Measurements from ENCODE around the gene COLEC12. TPM values are rescaled to one million over a fixed set of nuclear protein-coding genes. Genes with fewer than 3 reads are reported as not detected.
"Not testable (repeated sequence)": the region's sequence is repeated elsewhere in the genome, so short reads cannot be mapped to it uniquely, and the experiment has no call there.

COLEC12 gene
- polyA plus RNA-seq, 2 donors = 0.75 to 1.2 TPM

DNA sequence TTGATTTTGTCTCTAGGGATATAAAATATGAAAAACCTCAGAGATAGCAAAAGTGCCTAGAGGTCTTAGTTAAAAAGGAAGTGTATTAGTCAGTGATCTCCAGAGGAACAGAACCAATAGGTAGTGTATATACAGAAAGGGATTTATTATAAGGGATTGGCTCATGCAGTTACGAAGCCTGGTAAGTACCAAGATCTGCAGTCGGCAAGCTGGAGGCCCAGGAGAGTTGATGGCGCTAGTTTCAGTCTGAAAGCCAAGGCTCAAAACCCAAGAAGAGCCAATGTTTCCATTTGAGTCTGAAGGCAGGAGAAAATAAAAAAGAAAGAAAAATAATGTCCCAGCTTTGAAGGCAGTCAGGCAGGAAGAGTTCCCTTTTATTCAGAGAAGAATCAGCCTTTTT is 93.3 kb downstream of the COLEC12 start:
- WGBS, 2 donors = 91% methylated on average over 3 of the region's 3 CpGs
- Histone ChIP-seq H3K4me1 (ENCODE audit: control insufficient read depth in 2 of 2, insufficient read depth in 2 of 2, low read length in 1 of 2) (no peaks in the 10 kb centered on the region), H3K9me3 (ENCODE audit: control insufficient read depth in 2 of 2, insufficient read depth in 1 of 2, low read depth in 1 of 2, low read length in 1 of 2) (peaks cover 0 to 7% of the 10 kb centered on the region in 2 donors), H3K36me3 (ENCODE audit: control insufficient read depth in 2 of 2, insufficient read depth in 2 of 2, low read length in 1 of 2) (no peaks in the 10 kb centered on the region), H3K27me3 (ENCODE audit: control insufficient read depth in 1 of 2, insufficient read depth in 2 of 2, low read length in 2 of 2) (no peaks in the 10 kb centered on the region), H3K4me3 (ENCODE audit: low read depth in 1 of 2, low read length in 2 of 2) (no peak overlapping the region), H3K27ac (ENCODE audit: low read depth in 2 of 2, low read length in 1 of 2) (no peak overlapping the region)

DNA sequence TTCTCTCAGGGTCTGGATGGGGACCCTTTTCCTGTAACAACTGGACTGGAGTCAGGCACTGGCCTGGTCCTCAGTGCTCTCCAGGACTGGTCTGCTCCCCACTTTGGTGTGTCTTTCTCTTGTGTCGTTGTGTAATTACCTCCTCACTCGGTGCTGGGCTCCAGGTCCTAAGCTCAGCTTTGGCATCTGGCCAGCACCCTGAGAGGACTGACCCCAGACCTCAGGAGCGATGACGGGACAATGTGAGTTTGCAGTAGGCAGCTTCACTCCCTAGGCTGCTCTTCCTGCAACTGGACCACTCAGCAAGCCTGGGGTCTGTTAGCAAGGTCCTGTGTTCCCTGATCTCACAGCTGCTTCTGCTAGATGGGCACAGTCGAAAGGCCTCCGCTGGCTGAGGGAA is 93.8 kb downstream of the COLEC12 start:
- 78 to 90% methylated on average over 6 of the region's 6 CpGs for WGBS, 2 donors
- H3K9me3 ChIP-seq (ENCODE audit: control insufficient read depth in 2 of 2, insufficient read depth in 1 of 2, low read depth in 1 of 2, low read length in 1 of 2) = peaks cover 0 to 7% of the 10 kb centered on the region in 2 donors
- no peaks in the 10 kb centered on the region for H3K36me3 ChIP-seq (ENCODE audit: control insufficient read depth in 2 of 2, insufficient read depth in 2 of 2, low read length in 1 of 2)
- no peak overlapping the region for H3K4me3 ChIP-seq (ENCODE audit: low read depth in 1 of 2, low read length in 2 of 2)
- H3K4me1 ChIP-seq (ENCODE audit: control insufficient read depth in 2 of 2, insufficient read depth in 2 of 2, low read length in 1 of 2) = no peaks in the 10 kb centered on the region
- H3K27ac ChIP-seq (ENCODE audit: low read depth in 2 of 2, low read length in 1 of 2) = no peak overlapping the region
- H3K27me3 ChIP-seq (ENCODE audit: control insufficient read depth in 1 of 2, insufficient read depth in 2 of 2, low read length in 2 of 2) = no peaks in the 10 kb centered on the region

GRCh38 chr18:405006-405405 is 95.5 kb downstream of the COLEC12 start:
- not testable (repeated sequence) for H3K36me3 ChIP-seq (ENCODE audit: control insufficient read depth in 2 of 2, insufficient read depth in 2 of 2, low read length in 1 of 2); H3K27ac ChIP-seq (ENCODE audit: low read depth in 2 of 2, low read length in 1 of 2); H3K27me3 ChIP-seq (ENCODE audit: control insufficient read depth in 1 of 2, insufficient read depth in 2 of 2, low read length in 2 of 2); H3K9me3 ChIP-seq (ENCODE audit: control insufficient read depth in 2 of 2, insufficient read depth in 1 of 2, low read depth in 1 of 2, low read length in 1 of 2); H3K4me3 ChIP-seq (ENCODE audit: low read depth in 1 of 2, low read length in 2 of 2); H3K4me1 ChIP-seq (ENCODE audit: control insufficient read depth in 2 of 2, insufficient read depth in 2 of 2, low read length in 1 of 2)
- WGBS, 2 donors = 84% methylated on average over 4 of the region's 4 CpGs

GRCh38 chr18:404061-404636 is 96.4 kb downstream of the COLEC12 start:
- H3K27ac ChIP-seq (ENCODE audit: low read depth in 2 of 2, low read length in 1 of 2) = no peak overlapping the region
- H3K36me3 ChIP-seq (ENCODE audit: control insufficient read depth in 2 of 2, insufficient read depth in 2 of 2, low read length in 1 of 2) = no peaks in the 10 kb centered on the region
- peaks cover 0 to 4% of the 10 kb centered on the region in 2 donors for H3K4me1 ChIP-seq (ENCODE audit: control insufficient read depth in 2 of 2, insufficient read depth in 2 of 2, low read length in 1 of 2)
- H3K9me3 ChIP-seq (ENCODE audit: control insufficient read depth in 2 of 2, insufficient read depth in 1 of 2, low read depth in 1 of 2, low read length in 1 of 2) = peaks cover 0 to 7% of the 10 kb centered on the region in 2 donors
- 82 to 84% methylated on average over 8 of the region's 8 CpGs for WGBS, 2 donors
- H3K4me3 ChIP-seq (ENCODE audit: low read depth in 1 of 2, low read length in 2 of 2) = no peak overlapping the region
- H3K27me3 ChIP-seq (ENCODE audit: control insufficient read depth in 1 of 2, insufficient read depth in 2 of 2, low read length in 2 of 2) = no peaks in the 10 kb centered on the region

DNA sequence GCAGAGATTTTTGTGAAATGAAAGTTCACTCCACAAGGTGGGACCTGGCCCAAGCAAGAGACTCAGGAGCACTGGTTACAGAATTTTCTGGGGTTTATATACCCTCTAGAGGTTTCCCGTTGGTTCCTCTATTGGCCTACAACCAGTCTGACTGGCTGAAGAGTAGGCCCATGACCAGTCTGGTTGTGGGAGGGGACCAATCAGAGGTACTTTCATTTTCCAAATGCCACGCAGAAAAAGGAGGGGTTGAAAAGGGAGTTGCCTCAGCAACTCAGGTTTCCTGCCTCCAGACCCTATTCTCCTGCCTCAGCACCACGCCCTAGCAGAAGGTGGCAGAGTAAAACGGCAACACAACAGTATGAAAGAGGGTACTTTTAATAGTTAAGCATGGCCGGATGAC is 98.4 kb downstream of the COLEC12 start:
- H3K27me3 ChIP-seq (ENCODE audit: control insufficient read depth in 1 of 2, insufficient read depth in 2 of 2, low read length in 2 of 2) = no peaks in the 10 kb centered on the region
- H3K4me3 ChIP-seq (ENCODE audit: low read depth in 1 of 2, low read length in 2 of 2) = no peak overlapping the region
- H3K4me1 ChIP-seq (ENCODE audit: control insufficient read depth in 2 of 2, insufficient read depth in 2 of 2, low read length in 1 of 2) = peaks cover 0 to 4% of the 10 kb centered on the region in 2 donors
- H3K36me3 ChIP-seq (ENCODE audit: control insufficient read depth in 2 of 2, insufficient read depth in 2 of 2, low read length in 1 of 2) = no peaks in the 10 kb centered on the region
- peaks cover 0 to 7% of the 10 kb centered on the region in 2 donors for H3K9me3 ChIP-seq (ENCODE audit: control insufficient read depth in 2 of 2, insufficient read depth in 1 of 2, low read depth in 1 of 2, low read length in 1 of 2)
- 68 to 79% methylated on average over 5 of the region's 5 CpGs for WGBS, 2 donors
- no peak overlapping the region for H3K27ac ChIP-seq (ENCODE audit: low read depth in 2 of 2, low read length in 1 of 2)

DNA sequence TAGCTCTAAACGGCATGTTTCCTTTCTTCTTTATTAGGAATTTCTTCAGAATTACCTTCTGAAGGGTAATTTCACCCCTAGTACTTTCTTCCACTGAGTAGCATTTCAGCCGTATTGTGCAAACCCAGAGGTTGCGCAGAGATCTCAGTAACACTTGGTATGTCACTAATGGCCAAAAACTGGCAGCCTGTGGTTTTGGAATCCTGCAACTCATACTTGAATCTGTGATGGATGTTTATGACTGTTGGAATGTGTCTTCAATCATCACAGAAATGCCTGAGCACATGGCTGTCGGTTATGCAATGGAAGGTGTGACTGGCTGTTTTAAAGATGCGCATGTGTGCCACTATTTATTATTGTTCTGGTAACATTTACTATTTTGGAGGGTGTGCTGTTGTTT is 100.0 kb downstream of the COLEC12 start:
- no peaks in the 10 kb centered on the region for H3K36me3 ChIP-seq (ENCODE audit: control insufficient read depth in 2 of 2, insufficient read depth in 2 of 2, low read length in 1 of 2)
- no peak overlapping the region for H3K27ac ChIP-seq (ENCODE audit: low read depth in 2 of 2, low read length in 1 of 2)
- WGBS, 2 donors = 86% methylated on average over 5 of the region's 5 CpGs
- no peak overlapping the region for H3K4me3 ChIP-seq (ENCODE audit: low read depth in 1 of 2, low read length in 2 of 2)
- peaks cover 2 to 4% of the 10 kb centered on the region in 2 donors for H3K4me1 ChIP-seq (ENCODE audit: control insufficient read depth in 2 of 2, insufficient read depth in 2 of 2, low read length in 1 of 2)
- peaks cover 0 to 3% of the 10 kb centered on the region in 2 donors for H3K9me3 ChIP-seq (ENCODE audit: control insufficient read depth in 2 of 2, insufficient read depth in 1 of 2, low read depth in 1 of 2, low read length in 1 of 2)
- H3K27me3 ChIP-seq (ENCODE audit: control insufficient read depth in 1 of 2, insufficient read depth in 2 of 2, low read length in 2 of 2) = no peaks in the 10 kb centered on the region

- H3K4me3 ChIP-seq (ENCODE audit: low read depth in 1 of 2, low read length in 2 of 2) = no peak overlapping the region
- no peaks in the 10 kb centered on the region for H3K36me3 ChIP-seq (ENCODE audit: control insufficient read depth in 2 of 2, insufficient read depth in 2 of 2, low read length in 1 of 2)
- H3K27ac ChIP-seq (ENCODE audit: low read depth in 2 of 2, low read length in 1 of 2) = peak overlapping the region; percentile 2 to 48
- peaks cover 4 to 5% of the 10 kb centered on the region in 2 donors for H3K4me1 ChIP-seq (ENCODE audit: control insufficient read depth in 2 of 2, insufficient read depth in 2 of 2, low read length in 1 of 2)
- 47 to 56% methylated on average over 10 of the region's 10 CpGs for WGBS, 2 donors
- no peaks in the 10 kb centered on the region for H3K27me3 ChIP-seq (ENCODE audit: control insufficient read depth in 1 of 2, insufficient read depth in 2 of 2, low read length in 2 of 2)
- peaks cover 0 to 2% of the 10 kb centered on the region in 2 donors for H3K9me3 ChIP-seq (ENCODE audit: control insufficient read depth in 2 of 2, insufficient read depth in 1 of 2, low read depth in 1 of 2, low read length in 1 of 2)
Measured at GRCh38 chr18:399631-400135, 100.8 kb downstream of the COLEC12 start.

DNA sequence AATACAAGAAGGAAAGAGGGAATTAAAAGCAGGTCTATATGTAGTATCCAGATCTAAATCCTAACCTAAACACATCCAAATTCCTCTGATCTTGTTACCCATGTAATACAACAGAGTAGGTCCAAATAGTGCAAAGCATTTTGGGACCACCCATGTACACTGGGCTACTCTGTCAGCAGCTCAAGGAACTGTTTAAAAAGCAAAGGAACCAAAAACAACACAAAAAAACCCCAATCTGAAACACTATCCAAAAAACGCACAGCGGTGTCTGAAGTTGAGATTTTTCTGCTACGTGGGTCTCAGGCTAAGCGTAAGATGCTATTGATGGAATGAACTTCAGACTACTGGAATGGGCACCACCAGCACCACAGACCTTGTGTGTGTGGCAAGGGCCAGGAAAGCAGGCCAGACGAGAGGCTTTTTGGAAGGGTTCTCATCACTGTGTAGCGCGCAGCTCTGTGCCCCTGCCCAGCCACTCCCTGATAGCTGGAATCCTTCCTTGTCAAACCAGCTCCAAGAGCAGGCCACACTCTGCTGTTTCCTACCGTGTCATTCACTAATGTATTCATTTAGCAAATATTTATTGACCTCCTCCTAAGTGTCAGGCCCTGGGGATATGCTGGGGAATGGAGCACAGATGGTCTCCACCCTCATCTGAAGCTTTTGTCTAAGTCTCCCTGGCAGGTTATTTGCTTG is 101.4 kb downstream of the COLEC12 start:
- H3K27ac ChIP-seq (ENCODE audit: low read depth in 2 of 2, low read length in 1 of 2) = peak overlapping the region; percentile 2 to 48
- WGBS, 2 donors = 44 to 46% methylated on average over 8 of the region's 8 CpGs
- peaks cover 4 to 5% of the 10 kb centered on the region in 2 donors for H3K4me1 ChIP-seq (ENCODE audit: control insufficient read depth in 2 of 2, insufficient read depth in 2 of 2, low read length in 1 of 2)

GRCh38 chr18:396556-396955 is 103.9 kb downstream of the COLEC12 start:
- WGBS, 2 donors = 60 to 62% methylated on average over 3 of the region's 3 CpGs
- Histone ChIP-seq H3K27ac (ENCODE audit: low read depth in 2 of 2, low read length in 1 of 2) (no peak overlapping the region), H3K4me3 (ENCODE audit: low read depth in 1 of 2, low read length in 2 of 2) (no peak overlapping the region), H3K9me3 (ENCODE audit: control insufficient read depth in 2 of 2, insufficient read depth in 1 of 2, low read depth in 1 of 2, low read length in 1 of 2) (no peaks in the 10 kb centered on the region), H3K36me3 (ENCODE audit: control insufficient read depth in 2 of 2, insufficient read depth in 2 of 2, low read length in 1 of 2) (no peaks in the 10 kb centered on the region), H3K27me3 (ENCODE audit: control insufficient read depth in 1 of 2, insufficient read depth in 2 of 2, low read length in 2 of 2) (no peaks in the 10 kb centered on the region), H3K4me1 (ENCODE audit: control insufficient read depth in 2 of 2, insufficient read depth in 2 of 2, low read length in 1 of 2) (peaks cover 4 to 5% of the 10 kb centered on the region in 2 donors)

More for the DNA sequence above, 101.4 kb downstream of the COLEC12 start:
- Histone ChIP-seq H3K36me3 (ENCODE audit: control insufficient read depth in 2 of 2, insufficient read depth in 2 of 2, low read length in 1 of 2) (no peaks in the 10 kb centered on the region), H3K27me3 (ENCODE audit: control insufficient read depth in 1 of 2, insufficient read depth in 2 of 2, low read length in 2 of 2) (no peaks in the 10 kb centered on the region), H3K9me3 (ENCODE audit: control insufficient read depth in 2 of 2, insufficient read depth in 1 of 2, low read depth in 1 of 2, low read length in 1 of 2) (peaks cover 0 to 2% of the 10 kb centered on the region in 2 donors), H3K4me3 (ENCODE audit: low read depth in 1 of 2, low read length in 2 of 2) (no peak overlapping the region)

- Histone ChIP-seq H3K27me3 (ENCODE audit: control insufficient read depth in 1 of 2, insufficient read depth in 2 of 2, low read length in 2 of 2) (no peaks in the 10 kb centered on the region), H3K4me3 (ENCODE audit: low read depth in 1 of 2, low read length in 2 of 2) (no peak overlapping the region), H3K36me3 (ENCODE audit: control insufficient read depth in 2 of 2, insufficient read depth in 2 of 2, low read length in 1 of 2) (no peaks in the 10 kb centered on the region), H3K4me1 (ENCODE audit: control insufficient read depth in 2 of 2, insufficient read depth in 2 of 2, low read length in 1 of 2) (peaks cover 4 to 5% of the 10 kb centered on the region in 2 donors), H3K9me3 (ENCODE audit: control insufficient read depth in 2 of 2, insufficient read depth in 1 of 2, low read depth in 1 of 2, low read length in 1 of 2) (no peaks in the 10 kb centered on the region), H3K27ac (ENCODE audit: low read depth in 2 of 2, low read length in 1 of 2) (peak overlapping the region in 1 of 2 donors; percentile 46)
- WGBS, 2 donors = 58% methylated on average over 1 of the region's 1 CpG
Measured at GRCh38 chr18:396251-396555, 104.3 kb downstream of the COLEC12 start.
